ENCODE results near the gene FBL. TPM values are rescaled to one million over a fixed set of nuclear protein-coding genes. Genes with fewer than 3 reads are reported as not detected.
A peak's percentile ranks its signal among the peaks of the same experiment; 100 is the strongest.

FBL gene
- total and polyA plus RNA-seq, 2 of the 13 experiments (the other 11 are each of a cell fraction or from before 2014, with no cell fraction given), result 153 to 468 TPM

- TF ChIP-seq, protein P1, sequence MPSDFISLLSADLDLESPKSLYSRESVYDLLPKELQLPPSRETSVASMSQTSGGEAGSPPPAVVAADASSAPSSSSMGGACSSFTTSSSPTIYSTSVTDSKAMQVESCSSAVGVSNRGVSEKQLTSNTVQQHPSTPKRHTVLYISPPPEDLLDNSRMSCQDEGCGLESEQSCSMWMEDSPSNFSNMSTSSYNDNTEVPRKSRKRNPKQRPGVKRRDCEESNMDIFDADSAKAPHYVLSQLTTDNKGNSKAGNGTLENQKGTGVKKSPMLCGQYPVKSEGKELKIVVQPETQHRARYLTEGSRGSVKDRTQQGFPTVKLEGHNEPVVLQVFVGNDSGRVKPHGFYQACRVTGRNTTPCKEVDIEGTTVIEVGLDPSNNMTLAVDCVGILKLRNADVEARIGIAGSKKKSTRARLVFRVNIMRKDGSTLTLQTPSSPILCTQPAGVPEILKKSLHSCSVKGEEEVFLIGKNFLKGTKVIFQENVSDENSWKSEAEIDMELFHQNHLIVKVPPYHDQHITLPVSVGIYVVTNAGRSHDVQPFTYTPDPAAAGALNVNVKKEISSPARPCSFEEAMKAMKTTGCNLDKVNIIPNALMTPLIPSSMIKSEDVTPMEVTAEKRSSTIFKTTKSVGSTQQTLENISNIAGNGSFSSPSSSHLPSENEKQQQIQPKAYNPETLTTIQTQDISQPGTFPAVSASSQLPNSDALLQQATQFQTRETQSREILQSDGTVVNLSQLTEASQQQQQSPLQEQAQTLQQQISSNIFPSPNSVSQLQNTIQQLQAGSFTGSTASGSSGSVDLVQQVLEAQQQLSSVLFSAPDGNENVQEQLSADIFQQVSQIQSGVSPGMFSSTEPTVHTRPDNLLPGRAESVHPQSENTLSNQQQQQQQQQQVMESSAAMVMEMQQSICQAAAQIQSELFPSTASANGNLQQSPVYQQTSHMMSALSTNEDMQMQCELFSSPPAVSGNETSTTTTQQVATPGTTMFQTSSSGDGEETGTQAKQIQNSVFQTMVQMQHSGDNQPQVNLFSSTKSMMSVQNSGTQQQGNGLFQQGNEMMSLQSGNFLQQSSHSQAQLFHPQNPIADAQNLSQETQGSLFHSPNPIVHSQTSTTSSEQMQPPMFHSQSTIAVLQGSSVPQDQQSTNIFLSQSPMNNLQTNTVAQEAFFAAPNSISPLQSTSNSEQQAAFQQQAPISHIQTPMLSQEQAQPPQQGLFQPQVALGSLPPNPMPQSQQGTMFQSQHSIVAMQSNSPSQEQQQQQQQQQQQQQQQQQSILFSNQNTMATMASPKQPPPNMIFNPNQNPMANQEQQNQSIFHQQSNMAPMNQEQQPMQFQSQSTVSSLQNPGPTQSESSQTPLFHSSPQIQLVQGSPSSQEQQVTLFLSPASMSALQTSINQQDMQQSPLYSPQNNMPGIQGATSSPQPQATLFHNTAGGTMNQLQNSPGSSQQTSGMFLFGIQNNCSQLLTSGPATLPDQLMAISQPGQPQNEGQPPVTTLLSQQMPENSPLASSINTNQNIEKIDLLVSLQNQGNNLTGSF (CRISPR knock-in tag; IDR thresholded peaks at IDR 0.05), result no peak
- TF ChIP-seq SP2 (CRISPR knock-in tag; IDR thresholded peaks at IDR 0.05), result peak; percentile 43; the same call in 1 of the 2 replicates
- TF ChIP-seq, protein P2, sequence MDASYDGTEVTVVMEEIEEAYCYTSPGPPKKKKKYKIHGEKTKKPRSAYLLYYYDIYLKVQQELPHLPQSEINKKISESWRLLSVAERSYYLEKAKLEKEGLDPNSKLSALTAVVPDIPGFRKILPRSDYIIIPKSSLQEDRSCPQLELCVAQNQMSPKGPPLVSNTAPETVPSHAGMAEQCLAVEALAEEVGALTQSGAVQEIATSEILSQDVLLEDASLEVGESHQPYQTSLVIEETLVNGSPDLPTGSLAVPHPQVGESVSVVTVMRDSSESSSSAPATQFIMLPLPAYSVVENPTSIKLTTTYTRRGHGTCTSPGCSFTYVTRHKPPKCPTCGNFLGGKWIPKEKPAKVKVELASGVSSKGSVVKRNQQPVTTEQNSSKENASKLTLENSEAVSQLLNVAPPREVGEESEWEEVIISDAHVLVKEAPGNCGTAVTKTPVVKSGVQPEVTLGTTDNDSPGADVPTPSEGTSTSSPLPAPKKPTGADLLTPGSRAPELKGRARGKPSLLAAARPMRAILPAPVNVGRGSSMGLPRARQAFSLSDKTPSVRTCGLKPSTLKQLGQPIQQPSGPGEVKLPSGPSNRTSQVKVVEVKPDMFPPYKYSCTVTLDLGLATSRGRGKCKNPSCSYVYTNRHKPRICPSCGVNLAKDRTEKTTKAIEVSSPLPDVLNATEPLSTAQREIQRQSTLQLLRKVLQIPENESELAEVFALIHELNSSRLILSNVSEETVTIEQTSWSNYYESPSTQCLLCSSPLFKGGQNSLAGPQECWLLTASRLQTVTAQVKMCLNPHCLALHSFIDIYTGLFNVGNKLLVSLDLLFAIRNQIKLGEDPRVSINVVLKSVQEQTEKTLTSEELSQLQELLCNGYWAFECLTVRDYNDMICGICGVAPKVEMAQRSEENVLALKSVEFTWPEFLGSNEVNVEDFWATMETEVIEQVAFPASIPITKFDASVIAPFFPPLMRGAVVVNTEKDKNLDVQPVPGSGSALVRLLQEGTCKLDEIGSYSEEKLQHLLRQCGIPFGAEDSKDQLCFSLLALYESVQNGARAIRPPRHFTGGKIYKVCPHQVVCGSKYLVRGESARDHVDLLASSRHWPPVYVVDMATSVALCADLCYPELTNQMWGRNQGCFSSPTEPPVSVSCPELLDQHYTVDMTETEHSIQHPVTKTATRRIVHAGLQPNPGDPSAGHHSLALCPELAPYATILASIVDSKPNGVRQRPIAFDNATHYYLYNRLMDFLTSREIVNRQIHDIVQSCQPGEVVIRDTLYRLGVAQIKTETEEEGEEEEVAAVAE (CRISPR knock-in tag; IDR thresholded peaks at IDR 0.05; ENCODE audit: borderline replicate concordance), result peak; percentile 91; the same call in 1 of the 2 replicates
- TF ChIP-seq XRCC5 (optimal IDR thresholded peaks at IDR 0.05; ENCODE audit: low read length), result peak; percentile 24
- 0 out of 2 replicates have a peak, but pooled peaks have one; percentile 36 for TF ChIP-seq BCL3 (CRISPR knock-in tag; IDR thresholded peaks at IDR 0.05)
- peak; percentile 13; the same call in 1 of the 2 replicates for TF ChIP-seq TCF7 (IDR thresholded peaks at IDR 0.05; ENCODE audit: low read depth)
- peak; percentile 49; the same call in 1 of the 2 replicates for TF ChIP-seq ZNF605 (CRISPR knock-in tag; IDR thresholded peaks at IDR 0.05)
Observed at GRCh38 chr19:39824143-39825092, 21.8 kb downstream of the FBL start (continued).
